ENCODE data around the gene GALNT2.

GRCh38 chr1:230049731-230050130 is 17.3 kb upstream of the GALNT2 start:
- no peak for TF ChIP-seq REST (IDR thresholded peaks at IDR 0.05; ENCODE audit: insufficient replicate concordance, low read depth)
- TF ChIP-seq CTCF (IDR thresholded peaks at IDR 0.05; ENCODE audit: insufficient read depth, low read length): no peak
